OCI-LY3 (cell line): ENCODE data around the gene CCDC92.

ENCODE experiments used
- H2AFZ ChIP-seq: fragments of 200-600, 300-600 bp; shearing (Covaris generic); 2 replicates; pipeline ENCODE4 v1.6.0; 2014; ENCODE audit warnings: antibody characterized with exemption, low read depth, low read length
- H3K27ac ChIP-seq: fragments of 200-600, 300-600 bp; sonication (generic); 2 replicates; pipeline ENCODE4 v1.5.1; 2014; ENCODE audit warnings: mild to moderate bottlenecking, low read length, moderate library complexity, mixed read lengths
- H3K27me3 ChIP-seq: fragments of 200-600, 300-600 bp; sonication (generic); 2 replicates; pipeline ENCODE4 v1.6.1; 2014; ENCODE audit warnings: low read depth, low read length, mixed read lengths
- H3K36me3 ChIP-seq: fragments of 200-600, 300-600 bp; sonication (generic); replicated peaks from 2 replicates; pipeline ENCODE3; 2014; ENCODE audit warnings: low read depth, low read length, mixed read lengths
- H3K4me1 ChIP-seq: fragments of 300-600, 200-600 bp; sonication (generic); 2 replicates; pipeline ENCODE4 v1.6.1; 2014; ENCODE audit warnings: low read length, mixed read lengths
- H3K4me2 ChIP-seq: fragments of 200-600, 300-600 bp; sonication (generic); 2 replicates; pipeline ENCODE4 v1.6.1; 2014; ENCODE audit warnings: low read length, mixed read lengths
- H3K4me3 ChIP-seq: fragments of 300-600, 200-600 bp; sonication (generic); 2 replicates; pipeline ENCODE4 v1.5.1; 2014; ENCODE audit warnings: antibody characterized with exemption, mild to moderate bottlenecking, low read length, moderate library complexity
- H3K79me2 ChIP-seq: fragments of 300-600, 200-600 bp; shearing (Covaris generic); 2 replicates; pipeline ENCODE4 v1.6.1; 2014; ENCODE audit warnings: mild to moderate bottlenecking, low read length, mixed read lengths
- H3K9ac ChIP-seq: fragments of 300-600, 200-600 bp; shearing (Covaris generic); 2 replicates; pipeline ENCODE4 v1.6.0; 2014; ENCODE audit warnings: mild to moderate bottlenecking, low read length, moderate library complexity
- H3K9me3 ChIP-seq: fragments of 200-600, 300-600 bp; shearing (Covaris generic); 2 replicates; pipeline ENCODE4 v1.6.1; 2014; ENCODE audit warnings: low read length, mixed read lengths; ENCODE audit not compliant: insufficient read depth
- H4K20me1 ChIP-seq: fragments of 200-600, 300-600 bp; sonication (generic); 2 replicates; pipeline ENCODE4 v1.6.1; 2016; ENCODE audit warnings: low read length, mixed read lengths; ENCODE audit not compliant: insufficient read depth
- EZH2phosphoT487 ChIP-seq: fragments of 200-600 bp; shearing (Covaris generic); IDR thresholded peaks from 2 replicates; pipeline ENCODE4 v1.6.1; 2018; ENCODE audit warnings: antibody characterized with exemption, mixed run types, low read depth
- TF ChIP-seq, protein P1 (sequence below): fragments of 200-600, 300-600 bp; sonication (generic); IDR thresholded peaks from 2 replicates; pipeline ENCODE4 v1.5.1; 2014; ENCODE audit warnings: antibody characterized with exemption, low read length, low read depth

The CCDC92 gene

GRCh38 chr12:123923038-123923437 lies 49.6 kb downstream of the CCDC92 start:
- no peak overlapping the region for H2AFZ ChIP-seq
- no peaks in the 10 kb centered on the region for H3K36me3 ChIP-seq
- no peaks in the 10 kb centered on the region for H3K4me1 ChIP-seq
- no peak overlapping the region for H3K27ac ChIP-seq
- no peak for TF ChIP-seq EZH2phosphoT487
- TF ChIP-seq, protein P1, sequence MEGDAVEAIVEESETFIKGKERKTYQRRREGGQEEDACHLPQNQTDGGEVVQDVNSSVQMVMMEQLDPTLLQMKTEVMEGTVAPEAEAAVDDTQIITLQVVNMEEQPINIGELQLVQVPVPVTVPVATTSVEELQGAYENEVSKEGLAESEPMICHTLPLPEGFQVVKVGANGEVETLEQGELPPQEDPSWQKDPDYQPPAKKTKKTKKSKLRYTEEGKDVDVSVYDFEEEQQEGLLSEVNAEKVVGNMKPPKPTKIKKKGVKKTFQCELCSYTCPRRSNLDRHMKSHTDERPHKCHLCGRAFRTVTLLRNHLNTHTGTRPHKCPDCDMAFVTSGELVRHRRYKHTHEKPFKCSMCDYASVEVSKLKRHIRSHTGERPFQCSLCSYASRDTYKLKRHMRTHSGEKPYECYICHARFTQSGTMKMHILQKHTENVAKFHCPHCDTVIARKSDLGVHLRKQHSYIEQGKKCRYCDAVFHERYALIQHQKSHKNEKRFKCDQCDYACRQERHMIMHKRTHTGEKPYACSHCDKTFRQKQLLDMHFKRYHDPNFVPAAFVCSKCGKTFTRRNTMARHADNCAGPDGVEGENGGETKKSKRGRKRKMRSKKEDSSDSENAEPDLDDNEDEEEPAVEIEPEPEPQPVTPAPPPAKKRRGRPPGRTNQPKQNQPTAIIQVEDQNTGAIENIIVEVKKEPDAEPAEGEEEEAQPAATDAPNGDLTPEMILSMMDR, result no peak
- no peaks in the 10 kb centered on the region for H3K79me2 ChIP-seq
- no peak overlapping the region for H3K4me2 ChIP-seq
- no peaks in the 10 kb centered on the region for H3K9me3 ChIP-seq
- H4K20me1 ChIP-seq, result no peaks in the 10 kb centered on the region
- no peak overlapping the region for H3K4me3 ChIP-seq
- H3K9ac ChIP-seq, result no peak overlapping the region
- peaks cover 34% of the 10 kb centered on the region for H3K27me3 ChIP-seq

DNA sequence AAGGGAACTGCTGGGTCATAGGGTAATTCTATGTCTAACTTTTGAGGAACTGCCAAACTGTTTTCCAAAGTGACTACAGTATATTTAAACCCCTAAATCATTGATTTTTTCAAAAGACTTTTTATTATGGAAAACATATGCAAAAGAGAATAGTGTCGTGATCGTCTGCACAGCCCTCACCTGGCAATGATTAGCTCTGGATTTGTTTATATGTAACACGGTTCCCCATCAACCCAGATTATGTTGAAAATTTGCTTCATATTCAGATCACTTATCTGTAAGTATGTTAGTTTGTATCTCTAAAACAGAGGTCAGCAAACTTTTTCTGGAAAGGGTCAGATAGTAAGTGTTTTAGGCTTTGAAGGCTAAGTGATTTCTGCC lies 52.7 kb downstream of the CCDC92 start:
- H3K9ac ChIP-seq, result no peak overlapping the region
- peaks cover 24% of the 10 kb centered on the region for H3K27me3 ChIP-seq
- H3K27ac ChIP-seq, result no peak overlapping the region
- H3K4me1 ChIP-seq, result no peaks in the 10 kb centered on the region
- H4K20me1 ChIP-seq, result no peaks in the 10 kb centered on the region
- no peaks in the 10 kb centered on the region for H3K79me2 ChIP-seq
- no peak overlapping the region for H3K4me2 ChIP-seq
- no peaks in the 10 kb centered on the region for H3K36me3 ChIP-seq
- no peaks in the 10 kb centered on the region for H3K9me3 ChIP-seq
- no peak for TF ChIP-seq EZH2phosphoT487
- H2AFZ ChIP-seq, result no peak overlapping the region
- no peak overlapping the region for H3K4me3 ChIP-seq

DNA sequence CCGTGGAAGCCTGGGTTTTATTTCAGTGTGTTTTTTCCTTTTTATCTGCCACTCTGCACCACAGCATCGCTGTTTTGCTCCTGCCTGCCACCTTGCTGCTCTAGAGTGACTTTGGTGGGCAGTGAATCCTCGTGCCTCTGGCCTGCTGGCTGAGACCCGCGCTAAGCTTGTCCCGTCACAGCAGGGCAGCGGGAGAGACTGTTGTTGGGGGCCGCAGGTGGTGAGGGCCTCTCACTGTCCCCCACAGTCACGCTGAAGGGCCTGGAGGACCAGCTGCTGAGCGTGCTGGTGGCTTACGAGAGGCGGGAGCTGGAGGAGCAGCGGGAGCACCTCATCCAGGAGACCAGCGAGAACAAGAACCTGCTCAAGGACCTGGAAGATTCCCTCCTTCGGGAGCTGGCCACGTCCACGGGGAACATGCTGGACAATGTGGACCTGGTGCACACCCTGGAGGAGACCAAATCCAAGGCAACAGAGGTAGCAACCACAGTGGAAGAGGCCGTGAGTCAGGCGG lies 55.2 kb downstream of the CCDC92 start:
- Histone ChIP-seq H3K27ac (no peak overlapping the region), H3K9me3 (no peaks in the 10 kb centered on the region), H3K4me3 (no peak overlapping the region), H3K36me3 (no peaks in the 10 kb centered on the region), H3K79me2 (no peaks in the 10 kb centered on the region), H3K4me1 (no peaks in the 10 kb centered on the region), H3K9ac (no peak overlapping the region), H3K27me3 (peaks cover 10% of the 10 kb centered on the region), H3K4me2 (no peak overlapping the region), H4K20me1 (no peaks in the 10 kb centered on the region), H2AFZ (no peak overlapping the region)
- TF ChIP-seq, protein P1, result no peak
- no peak for TF ChIP-seq EZH2phosphoT487

GRCh38 chr12:123916729-123917128 lies 55.9 kb downstream of the CCDC92 start:
- no peak overlapping the region for H3K4me3 ChIP-seq
- TF ChIP-seq, protein P1, result no peak
- H2AFZ ChIP-seq, result no peak overlapping the region
- no peak overlapping the region for H3K4me2 ChIP-seq
- no peaks in the 10 kb centered on the region for H3K36me3 ChIP-seq
- H3K27me3 ChIP-seq, result peaks cover 10% of the 10 kb centered on the region
- H3K4me1 ChIP-seq, result no peaks in the 10 kb centered on the region
- no peaks in the 10 kb centered on the region for H4K20me1 ChIP-seq
- H3K9me3 ChIP-seq, result no peaks in the 10 kb centered on the region
- H3K9ac ChIP-seq, result no peak overlapping the region
- H3K27ac ChIP-seq, result no peak overlapping the region
- no peaks in the 10 kb centered on the region for H3K79me2 ChIP-seq
